HCT116 (cell line): ENCODE results near the gene CTAGE1.
A peak's percentile ranks its signal among the peaks of the same experiment; 100 is the strongest.

Experiments
- CTCF ChIP-seq, 3 experiments: fragments of 200-600 bp in 1 of 3; sonication (generic) in 1 of 3; IDR thresholded peaks in 2 of 3; conservative IDR thresholded peaks in 1 of 3; 2 replicates each; pipeline ENCODE4 v1.5.1; 2012 to 2017; ENCODE audit warnings: low read depth in 2 of 3, low read length in 2 of 3, antibody characterized with exemption in 1 of 3, borderline replicate concordance in 1 of 3, control low read depth in 1 of 3, mild to moderate bottlenecking in 1 of 3, mixed read lengths in 1 of 3, mixed run types in 1 of 3, moderate library complexity in 1 of 3; ENCODE audit not compliant: insufficient read depth in 1 of 3
- EZH2 ChIP-seq: fragments of 200-600 bp; sonication (generic); IDR thresholded peaks from 2 replicates; pipeline ENCODE4 v1.6.1; 2017; ENCODE audit warnings: antibody characterized with exemption, mixed run types
- EZH2phosphoT487 ChIP-seq: fragments of 200-600 bp; IDR thresholded peaks from 2 replicates; pipeline ENCODE4 v1.6.1; 2018; ENCODE audit warnings: antibody characterized with exemption, borderline replicate concordance
- JUND ChIP-seq: IDR thresholded peaks from 2 replicates; pipeline ENCODE4 v1.6.1; 2012

- TF ChIP-seq CTCF (IDR thresholded peaks at IDR 0.05 in 2 of 3, conservative IDR thresholded peaks at IDR 0.05 in 1 of 3; ENCODE audit: borderline replicate concordance in 1 of 3, insufficient read depth in 1 of 3, low read depth in 2 of 3, low read length in 2 of 3) (0 out of 6 replicates have a peak, but pooled peaks of 2 of the 3 experiments have one; percentile 18 to 19), JUND (no peak), EZH2 (no peak), EZH2phosphoT487 (no peak)
Observed at GRCh38 chr18:22363867-22364463, 53.8 kb downstream of the CTAGE1 start.
